ENCODE data around the gene MT1F.
"Not testable (repeated sequence)": the region's sequence is repeated elsewhere in the genome, so short reads cannot be mapped to it uniquely, and the experiment has no call there.

The MT1F gene

GRCh38 chr16:56613706-56614105 lies 44.1 kb upstream of the MT1F start:
- no peak overlapping the region for H3K9ac ChIP-seq (ENCODE audit: insufficient read length)
- H3K9me3 ChIP-seq (ENCODE audit: low read depth, low read length) = no peaks in the 10 kb centered on the region
- H3K27ac ChIP-seq = no peak overlapping the region
- H3K4me3 ChIP-seq = no peak overlapping the region
- DNase-seq (ENCODE audit: low read depth, low spot score) = no peak
- TF ChIP-seq FOXP2 (optimal IDR thresholded peaks at IDR 0.05; ENCODE audit: control extremely low read depth, extremely low read length, insufficient read depth) = no peak
- no peak for TF ChIP-seq POLR2AphosphoS5 (IDR thresholded peaks at IDR 0.05; ENCODE audit: borderline replicate concordance, low read depth, low read length)
- TF ChIP-seq EZH2 (IDR thresholded peaks at IDR 0.05) = no peak
- H3K36me3 ChIP-seq (ENCODE audit: insufficient read depth, low read length) = no peaks in the 10 kb centered on the region

- no peak overlapping the region for H3K9ac ChIP-seq (ENCODE audit: insufficient read length)
- no peak overlapping the region for H3K4me3 ChIP-seq
- TF ChIP-seq POLR2AphosphoS5 (IDR thresholded peaks at IDR 0.05; ENCODE audit: borderline replicate concordance, low read depth, low read length) (no peak), FOXP2 (optimal IDR thresholded peaks at IDR 0.05; ENCODE audit: control extremely low read depth, extremely low read length, insufficient read depth) (no peak), EZH2 (IDR thresholded peaks at IDR 0.05) (no peak)
- no peaks in the 10 kb centered on the region for H3K9me3 ChIP-seq (ENCODE audit: low read depth, low read length)
- no peaks in the 10 kb centered on the region for H3K36me3 ChIP-seq (ENCODE audit: insufficient read depth, low read length)
- DNase-seq (ENCODE audit: low read depth, low spot score) = no peak
- no peak overlapping the region for H3K27ac ChIP-seq
These were observed 43.2 kb upstream of the MT1F start for GRCh38 chr16:56614549-56614991.

GRCh38 chr16:56615353-56615752 lies 42.4 kb upstream of the MT1F start:
- Histone ChIP-seq H3K4me3 (no peak overlapping the region), H3K27ac (no peak overlapping the region), H3K9ac (ENCODE audit: insufficient read length) (no peak overlapping the region), H3K9me3 (ENCODE audit: low read depth, low read length) (no peaks in the 10 kb centered on the region), H3K36me3 (ENCODE audit: insufficient read depth, low read length) (no peaks in the 10 kb centered on the region)
- TF ChIP-seq POLR2AphosphoS5 (IDR thresholded peaks at IDR 0.05; ENCODE audit: borderline replicate concordance, low read depth, low read length) (no peak), EZH2 (IDR thresholded peaks at IDR 0.05) (no peak), FOXP2 (optimal IDR thresholded peaks at IDR 0.05; ENCODE audit: control extremely low read depth, extremely low read length, insufficient read depth) (no peak)
- DNase-seq (ENCODE audit: low read depth, low spot score) = no peak

- Histone ChIP-seq H3K27ac (no peak overlapping the region), H3K9me3 (ENCODE audit: low read depth, low read length) (no peaks in the 10 kb centered on the region), H3K36me3 (ENCODE audit: insufficient read depth, low read length) (no peaks in the 10 kb centered on the region), H3K4me3 (no peak overlapping the region), H3K9ac (ENCODE audit: insufficient read length) (no peak overlapping the region)
- DNase-seq (ENCODE audit: low read depth, low spot score) = no peak
- no peak for TF ChIP-seq FOXP2 (optimal IDR thresholded peaks at IDR 0.05; ENCODE audit: control extremely low read depth, extremely low read length, insufficient read depth)
- TF ChIP-seq EZH2 (IDR thresholded peaks at IDR 0.05) = no peak
These were observed 41.0 kb upstream of the MT1F start for GRCh38 chr16:56616608-56617211.

GRCh38 chr16:56617212-56618085 lies 40.3 kb upstream of the MT1F start:
- Histone ChIP-seq H3K4me3 (no peak overlapping the region), H3K36me3 (ENCODE audit: insufficient read depth, low read length) (no peaks in the 10 kb centered on the region), H3K9ac (ENCODE audit: insufficient read length) (no peak overlapping the region), H3K9me3 (ENCODE audit: low read depth, low read length) (no peaks in the 10 kb centered on the region), H3K27ac (no peak overlapping the region)
- DNase-seq (ENCODE audit: low read depth, low spot score) = no peak
- TF ChIP-seq POLR2AphosphoS5 (IDR thresholded peaks at IDR 0.05; ENCODE audit: borderline replicate concordance, low read depth, low read length) (no peak), FOXP2 (optimal IDR thresholded peaks at IDR 0.05; ENCODE audit: control extremely low read depth, extremely low read length, insufficient read depth) (no peak), EZH2 (IDR thresholded peaks at IDR 0.05) (no peak)

- H3K27ac ChIP-seq = no peak overlapping the region
- TF ChIP-seq EZH2 (IDR thresholded peaks at IDR 0.05) (no peak), FOXP2 (optimal IDR thresholded peaks at IDR 0.05; ENCODE audit: control extremely low read depth, extremely low read length, insufficient read depth) (no peak), POLR2AphosphoS5 (IDR thresholded peaks at IDR 0.05; ENCODE audit: borderline replicate concordance, low read depth, low read length) (no peak)
- no peaks in the 10 kb centered on the region for H3K36me3 ChIP-seq (ENCODE audit: insufficient read depth, low read length)
- no peaks in the 10 kb centered on the region for H3K9me3 ChIP-seq (ENCODE audit: low read depth, low read length)
- no peak overlapping the region for H3K9ac ChIP-seq (ENCODE audit: insufficient read length)
- no peak overlapping the region for H3K4me3 ChIP-seq
- no peak for DNase-seq (ENCODE audit: low read depth, low spot score)
These were observed 39.6 kb upstream of the MT1F start for GRCh38 chr16:56618138-56618537.

- H3K4me3 ChIP-seq = no peak overlapping the region
- no peak overlapping the region for H3K27ac ChIP-seq
- TF ChIP-seq POLR2AphosphoS5 (IDR thresholded peaks at IDR 0.05; ENCODE audit: borderline replicate concordance, low read depth, low read length) (no peak), EZH2 (IDR thresholded peaks at IDR 0.05) (no peak), FOXP2 (optimal IDR thresholded peaks at IDR 0.05; ENCODE audit: control extremely low read depth, extremely low read length, insufficient read depth) (no peak)
- H3K9me3 ChIP-seq (ENCODE audit: low read depth, low read length) = no peaks in the 10 kb centered on the region
- no peaks in the 10 kb centered on the region for H3K36me3 ChIP-seq (ENCODE audit: insufficient read depth, low read length)
- no peak for DNase-seq (ENCODE audit: low read depth, low spot score)
- H3K9ac ChIP-seq (ENCODE audit: insufficient read length) = no peak overlapping the region
These were observed 37.3 kb upstream of the MT1F start for GRCh38 chr16:56620339-56620897.

GRCh38 chr16:56621665-56622445 lies 35.9 kb upstream of the MT1F start:
- not testable (repeated sequence) for H3K4me3 ChIP-seq; H3K9ac ChIP-seq (ENCODE audit: insufficient read length); H3K36me3 ChIP-seq (ENCODE audit: insufficient read depth, low read length); H3K9me3 ChIP-seq (ENCODE audit: low read depth, low read length); H3K27ac ChIP-seq; DNase-seq (ENCODE audit: low read depth, low spot score)

GRCh38 chr16:56623184-56623583 lies 34.6 kb upstream of the MT1F start:
- not testable (repeated sequence) for H3K27ac ChIP-seq; DNase-seq (ENCODE audit: low read depth, low spot score); H3K9me3 ChIP-seq (ENCODE audit: low read depth, low read length); H3K36me3 ChIP-seq (ENCODE audit: insufficient read depth, low read length); H3K9ac ChIP-seq (ENCODE audit: insufficient read length); H3K4me3 ChIP-seq

All from SK-N-MC (cell line).